HPDE6-E6E7 (cell line): ENCODE data around the gene TMEM100.
"Not testable (repeated sequence)": the region's sequence is repeated elsewhere in the genome, so short reads cannot be mapped to it uniquely, and the experiment has no call there.

Experiments used
- DNase-seq: peaks from one replicate; pipeline ENCODE4 v3.0.0; 2011; ENCODE audit warnings: missing footprints; ENCODE audit errors: extremely low spot score

TMEM100 gene

DNA sequence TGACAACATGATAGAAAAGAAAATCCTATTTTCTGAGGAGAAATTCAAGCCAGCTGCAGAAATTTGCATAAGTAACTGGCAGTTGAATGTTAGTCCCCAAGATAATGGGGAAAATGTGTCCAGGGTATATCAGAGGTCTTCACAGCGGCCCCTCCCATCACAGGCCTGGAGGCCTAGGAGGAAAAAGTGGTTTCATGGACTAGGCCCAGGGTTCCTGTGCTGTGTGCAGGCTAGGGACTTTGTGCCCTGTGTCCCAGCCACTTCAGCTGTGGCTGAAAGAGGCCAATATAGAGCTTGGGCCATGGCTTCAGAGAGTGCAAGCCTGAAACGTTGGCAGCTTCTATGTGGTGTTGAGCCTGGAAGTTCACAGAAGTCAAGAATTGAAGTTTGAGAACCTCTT lies 35.6 kb downstream of the TMEM100 start:
- DNase-seq: no peak

- DNase-seq: no peak
These were observed 38.9 kb downstream of the TMEM100 start for GRCh38 chr17:55683550-55684315.

DNA sequence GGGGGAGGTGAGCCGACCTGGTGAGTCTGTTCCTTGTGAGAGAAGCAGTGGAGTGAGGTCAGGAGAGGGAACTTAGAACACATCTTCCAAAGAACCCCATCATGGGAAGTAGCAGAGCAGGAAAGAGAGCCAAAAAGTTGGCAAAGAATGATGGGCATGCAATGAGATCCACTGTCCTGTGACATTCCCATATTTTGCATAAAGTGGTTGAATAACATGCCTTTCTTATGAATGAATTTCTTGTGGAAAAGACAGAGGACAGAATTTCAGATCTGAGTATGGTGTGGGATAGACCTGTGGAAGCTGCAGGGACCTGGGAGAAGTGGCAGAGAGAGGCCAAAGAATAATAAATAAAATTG lies 41.3 kb downstream of the TMEM100 start:
- DNase-seq: no peak

DNA sequence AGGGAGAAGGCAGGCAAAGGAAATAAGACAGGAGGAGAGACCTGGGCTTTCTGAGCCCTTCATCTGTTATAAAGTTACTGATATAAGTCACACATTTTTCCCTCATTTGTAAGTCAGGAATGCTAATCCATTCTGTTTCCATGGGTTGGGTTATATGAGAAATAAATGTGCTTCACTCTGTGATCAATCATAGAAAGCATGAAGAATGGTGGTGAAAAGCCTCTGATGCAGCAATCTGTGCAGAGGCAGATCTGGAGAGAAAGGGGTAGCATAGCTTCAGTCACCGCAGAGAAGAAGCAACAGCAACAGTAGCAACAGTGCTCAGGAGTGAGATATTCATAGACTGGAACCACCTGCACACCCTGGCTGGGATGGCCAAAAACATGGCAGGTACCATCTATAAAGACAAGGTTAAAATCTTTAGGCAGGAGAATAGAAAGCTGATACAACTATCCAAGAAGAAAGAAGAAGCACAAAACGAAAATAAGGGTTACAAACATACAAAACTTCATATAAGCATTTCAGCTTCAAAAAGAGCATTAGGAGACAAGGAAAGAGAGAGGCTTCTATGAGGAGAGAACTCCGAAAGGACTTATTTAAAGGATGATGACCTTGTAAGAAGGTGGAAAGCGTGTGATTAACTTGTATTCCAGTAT lies 41.9 kb downstream of the TMEM100 start:
- no peak for DNase-seq

GRCh38 chr17:55677446-55677845 lies 45.2 kb downstream of the TMEM100 start:
- no peak for DNase-seq

DNA sequence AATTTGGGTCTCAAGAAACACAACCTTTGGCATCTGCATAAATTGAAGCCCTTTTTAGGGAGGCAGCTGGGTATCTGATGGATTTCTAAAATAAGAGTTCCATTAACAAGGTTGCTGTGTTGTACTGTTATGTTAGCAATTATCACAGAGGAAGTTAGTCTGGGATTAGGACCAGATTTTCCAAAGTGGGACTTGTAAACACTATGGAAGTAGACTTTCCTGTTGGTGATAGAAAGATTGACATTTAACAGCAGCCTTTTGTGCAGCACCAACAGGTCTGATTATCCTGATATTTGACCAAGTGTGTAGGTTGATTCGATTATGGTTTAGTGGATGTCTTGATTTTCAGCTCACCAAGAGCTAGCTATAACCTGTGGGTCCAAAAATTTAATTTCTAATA lies 46.4 kb downstream of the TMEM100 start:
- no peak for DNase-seq

GRCh38 chr17:55673743-55674506 lies 48.7 kb downstream of the TMEM100 start:
- DNase-seq: no peak

DNA sequence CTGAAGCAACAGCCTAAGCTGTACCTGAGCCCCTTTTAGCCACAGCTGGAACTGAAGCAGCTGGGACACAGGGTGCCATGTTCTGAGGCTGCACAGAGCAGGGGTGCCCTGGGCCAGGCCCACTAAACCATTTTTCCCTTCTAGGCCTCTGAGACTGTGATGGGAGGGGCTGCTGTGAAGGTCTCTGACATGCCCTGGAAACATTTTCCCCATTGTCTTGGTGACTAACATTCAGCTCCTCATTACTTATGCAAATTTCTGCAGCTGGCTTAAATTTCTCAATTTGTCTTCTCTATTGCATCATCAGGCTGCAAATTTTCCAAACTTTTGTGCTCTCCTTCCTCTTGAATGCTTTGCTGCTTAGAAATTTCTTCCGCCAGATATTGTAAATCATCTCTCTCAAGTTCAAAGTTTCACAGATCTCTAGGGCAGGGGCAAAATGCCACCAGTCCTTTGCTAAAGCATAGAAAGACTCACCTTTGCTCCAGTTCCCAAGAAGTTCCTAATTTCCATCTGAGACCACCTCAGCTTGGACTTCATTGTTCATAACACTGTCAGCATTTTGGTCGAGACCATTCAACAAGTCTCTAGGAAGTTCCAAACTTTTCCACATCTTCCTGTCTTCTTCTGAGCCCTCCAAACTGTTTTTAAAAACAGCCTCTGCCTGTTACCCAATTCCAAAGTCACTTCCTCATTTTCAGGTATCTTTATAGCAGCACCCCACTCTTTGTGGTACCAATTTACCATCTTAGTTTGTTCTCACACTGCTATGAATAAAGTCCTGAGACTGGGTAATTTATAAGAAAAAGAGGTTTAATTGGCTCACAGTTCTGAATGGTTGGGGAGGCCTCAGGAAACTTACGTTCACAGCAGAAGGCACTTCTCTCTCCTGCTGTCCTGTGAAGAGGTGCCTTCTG lies 49.8 kb downstream of the TMEM100 start:
- DNase-seq: no peak

GRCh38 chr17:55672010-55672409 lies 50.7 kb downstream of the TMEM100 start:
- DNase-seq: not testable (repeated sequence)
